H9 (cell line): ENCODE measurements around the gene ADSL. TPM values are rescaled to one million over a fixed set of nuclear protein-coding genes. Genes with fewer than 3 reads are reported as not detected.

ENCODE experiments used
- DNase-seq: peaks from one replicate; pipeline ENCODE4 v3.0.0-alpha.2; 2017
- H2AFZ ChIP-seq: one replicate; pipeline ENCODE4 v1.6.1; 2013; ENCODE audit warnings: mild to moderate bottlenecking, low read length, control low read depth, moderate library complexity
- H2AK5ac ChIP-seq: 2 replicates; pipeline ENCODE4 v1.6.1; 2013; ENCODE audit warnings: low read length, control low read depth, mixed read lengths; ENCODE audit not compliant: insufficient read length
- H2BK120ac ChIP-seq: one replicate; pipeline ENCODE4 v1.6.1; 2013; ENCODE audit warnings: low read depth, mild to moderate bottlenecking, low read length, control low read depth, inconsistent platforms; ENCODE audit not compliant: poor library complexity, severe bottlenecking
- H2BK12ac ChIP-seq: 2 replicates; pipeline ENCODE4 v1.6.1; 2013; ENCODE audit warnings: low read length, control low read depth, mixed read lengths, low read depth; ENCODE audit not compliant: insufficient read length
- H2BK15ac ChIP-seq: 2 replicates; pipeline ENCODE4 v1.6.1; 2013; ENCODE audit warnings: low read depth, low read length, control low read depth
- H2BK20ac ChIP-seq: one replicate; pipeline ENCODE4 v1.6.1; 2013; ENCODE audit warnings: low read depth, mild to moderate bottlenecking, low read length, control low read depth, inconsistent platforms; ENCODE audit not compliant: poor library complexity, severe bottlenecking
- H2BK5ac ChIP-seq: 2 replicates; pipeline ENCODE4 v1.6.1; 2013; ENCODE audit warnings: low read length, control low read depth, mixed read lengths; ENCODE audit not compliant: insufficient read length
- H3K14ac ChIP-seq: 2 replicates; pipeline ENCODE4 v1.6.1; 2013; ENCODE audit warnings: low read length, control low read depth; ENCODE audit not compliant: insufficient read depth
- H3K18ac ChIP-seq: 2 replicates; pipeline ENCODE4 v1.6.1; 2013; ENCODE audit warnings: low read depth, mild to moderate bottlenecking, mixed read lengths, low read length, control low read depth; ENCODE audit not compliant: insufficient read length
- H3K23ac ChIP-seq: 2 replicates; pipeline ENCODE4 v1.6.1; 2013; ENCODE audit warnings: low read length, control low read depth, mixed read lengths, low read depth; ENCODE audit not compliant: insufficient read length
- H3K23me2 ChIP-seq: 2 replicates; pipeline ENCODE4 v1.6.1; 2013; ENCODE audit warnings: low read depth, mild to moderate bottlenecking, mixed read lengths, low read length, control low read depth; ENCODE audit not compliant: insufficient read length, poor library complexity, severe bottlenecking
- H3K27ac ChIP-seq: 2 replicates; pipeline ENCODE4 v1.5.1; 2013; ENCODE audit warnings: low read length, control low read depth, mixed read lengths, low read depth; ENCODE audit not compliant: insufficient read length
- H3K27me3 ChIP-seq: 2 replicates; pipeline ENCODE4 v1.6.1; 2013; ENCODE audit warnings: low read length, control low read depth, inconsistent platforms; ENCODE audit not compliant: insufficient read depth
- H3K4ac ChIP-seq: 2 replicates; pipeline ENCODE4 v1.6.1; 2013; ENCODE audit warnings: low read depth, mild to moderate bottlenecking, control low read depth, inconsistent platforms, low read length, moderate library complexity
- H3K4me1 ChIP-seq: 2 replicates; pipeline ENCODE4 v1.6.1; 2013; ENCODE audit warnings: low read length, control low read depth, inconsistent platforms; ENCODE audit not compliant: insufficient read depth
- H3K4me2 ChIP-seq: 2 replicates; pipeline ENCODE4 v1.6.1; 2013; ENCODE audit warnings: low read length, control low read depth, mixed read lengths; ENCODE audit not compliant: insufficient read length, insufficient read depth
- H3K56ac ChIP-seq: 2 replicates; pipeline ENCODE4 v1.6.1; 2013; ENCODE audit warnings: low read depth, mild to moderate bottlenecking, mixed read lengths, low read length, control low read depth; ENCODE audit not compliant: insufficient read length
- H3K79me1 ChIP-seq: 2 replicates; pipeline ENCODE4 v1.6.1; 2013; ENCODE audit warnings: low read depth, mild to moderate bottlenecking, moderate library complexity, low read length, control low read depth, inconsistent platforms; ENCODE audit not compliant: insufficient read depth, poor library complexity, severe bottlenecking
- H3K79me2 ChIP-seq: 2 replicates; pipeline ENCODE4 v1.6.1; 2013; ENCODE audit warnings: low read length, control low read depth, inconsistent platforms; ENCODE audit not compliant: insufficient read depth
- H3K9ac ChIP-seq: 2 replicates; pipeline ENCODE4 v1.6.1; 2013; ENCODE audit warnings: low read length, control low read depth, mixed read lengths; ENCODE audit not compliant: insufficient read length; ENCODE audit errors: extremely low read depth
- H3K9me3 ChIP-seq: one replicate; pipeline ENCODE4 v1.6.1; 2013; ENCODE audit warnings: low read depth, low read length, inconsistent platforms; ENCODE audit not compliant: control insufficient read depth
- H3T11ph ChIP-seq: one replicate; pipeline ENCODE4 v1.6.1; 2013; ENCODE audit warnings: mild to moderate bottlenecking, low read length, control low read depth, inconsistent platforms
- H4K20me1 ChIP-seq: one replicate; pipeline ENCODE4 v1.6.1; 2013; ENCODE audit not compliant: control insufficient read depth, insufficient read length, insufficient read depth
- H4K5ac ChIP-seq: 2 replicates; pipeline ENCODE4 v1.6.1; 2013; ENCODE audit warnings: low read depth, mild to moderate bottlenecking, mixed read lengths, low read length, control low read depth; ENCODE audit not compliant: insufficient read length
- H4K8ac ChIP-seq: replicated peaks from 2 replicates; pipeline ENCODE4 v1.6.1; 2013; ENCODE audit warnings: low read length, control low read depth, mixed read lengths, low read depth; ENCODE audit not compliant: insufficient read length
- H4K91ac ChIP-seq: 2 replicates; pipeline ENCODE4 v1.6.1; 2013; ENCODE audit warnings: low read depth, mild to moderate bottlenecking, moderate library complexity, mixed read lengths, low read length, control low read depth; ENCODE audit not compliant: insufficient read length
- H3K27ac Mint-ChIP-seq, 3 experiments: 2 replicates in 2 of 3; 3 replicates in 1 of 3; pipeline ENCODE4 v1.8.0; 2020 to 2021; ENCODE audit warnings: mixed read lengths in 3 of 3, mild to moderate bottlenecking in 1 of 3, moderate library complexity in 1 of 3
- H3K27me3 Mint-ChIP-seq: 2 replicates; pipeline ENCODE4 v1.8.0; 2021; ENCODE audit warnings: low read depth, mild to moderate bottlenecking, moderate library complexity, mixed read lengths
- H3K36me3 Mint-ChIP-seq, 3 experiments: 2 replicates in 2 of 3; 3 replicates in 1 of 3; pipeline ENCODE4 v1.8.0; 2020 to 2021; ENCODE audit warnings: low read depth in 3 of 3, mixed read lengths in 3 of 3; ENCODE audit not compliant: insufficient read depth in 1 of 3
- H3K4me1 Mint-ChIP-seq, 2 experiments: 2 replicates each; pipeline ENCODE4 v1.8.0; 2020; ENCODE audit warnings: mixed read lengths in 2 of 2
- H3K4me3 Mint-ChIP-seq, 2 experiments: 2 replicates in 1 of 2; 3 replicates in 1 of 2; pipeline ENCODE4 v1.8.0; 2020 to 2021; ENCODE audit warnings: mild to moderate bottlenecking in 2 of 2, mixed read lengths in 2 of 2, moderate library complexity in 1 of 2
- H3K9me3 Mint-ChIP-seq, 2 experiments: 2 replicates in 1 of 2; 3 replicates in 1 of 2; pipeline ENCODE4 v1.8.0; 2020; ENCODE audit warnings: mild to moderate bottlenecking in 2 of 2, mixed read lengths in 2 of 2, moderate library complexity in 1 of 2
- WGBS: extraction: QIAGEN DNeasy Blood & Tissue Kit; methylation state at CpG from one replicate; pipeline ENCODE4 v1.1.7; 2013; ENCODE audit warnings: missing lambda C conversion rate, low lambda C conversion rate, mixed read lengths; ENCODE audit not compliant: insufficient read length; ENCODE audit errors: extremely low coverage; 5-methylcytosine and 5-hydroxymethylcytosine counted together
- total RNA-seq: library from RNA; stranded (reverse); gene quantifications from 2 replicates; pipeline ENCODE4 v1.2.1, GENCODE V29; 2021
- TF ChIP-seq, protein P1 (sequence below): fragments of 200-600 bp; sonication (generic); conservative IDR thresholded peaks from 3 replicates; pipeline ENCODE4 v1.8.0; 2021; ENCODE audit warnings: antibody characterized with exemption, mild to moderate bottlenecking

The ADSL gene
- total RNA-seq, 1 experiment from 2014 or later, result 175 TPM

DNA sequence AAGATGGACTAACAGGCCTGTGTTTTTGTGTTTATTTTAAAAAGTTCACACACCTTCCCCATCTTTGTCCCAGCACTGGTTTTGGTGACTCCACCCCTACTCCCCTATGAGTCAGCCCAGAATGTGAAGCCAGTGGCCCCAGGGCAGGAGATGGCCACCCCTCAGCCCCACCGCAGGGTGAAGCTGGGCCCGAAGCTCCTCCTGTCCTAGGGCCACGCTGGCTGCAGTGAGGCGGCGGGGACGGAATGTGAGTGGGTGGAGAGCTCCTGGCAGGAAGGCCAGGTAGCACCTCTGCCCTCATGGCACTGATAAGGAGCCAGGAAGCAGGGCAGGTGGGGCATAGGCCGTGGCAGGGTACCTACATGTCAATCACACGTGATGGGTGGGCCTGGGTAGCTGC, 64.0 kb downstream of the ADSL start:
- no peak overlapping the region for H4K5ac ChIP-seq
- no peak overlapping the region for H4K8ac ChIP-seq
- H3K18ac ChIP-seq, result no peak overlapping the region
- no peak overlapping the region for H2BK5ac ChIP-seq
- no peaks in the 10 kb centered on the region for H3K79me2 ChIP-seq
- no peaks in the 10 kb centered on the region for H3K4me1 Mint-ChIP-seq
- no peaks in the 10 kb centered on the region for H3K9me3 ChIP-seq
- no peak overlapping the region for H3K14ac ChIP-seq
- no peak overlapping the region for H2AK5ac ChIP-seq
- H3K4me3 Mint-ChIP-seq, result no peak overlapping the region
- no peak overlapping the region for H3K4me2 ChIP-seq
- no peaks in the 10 kb centered on the region for H4K20me1 ChIP-seq
- H3K9ac ChIP-seq, result no peak overlapping the region
- H2BK120ac ChIP-seq, result no peak overlapping the region
- H3K27me3 Mint-ChIP-seq, result no peaks in the 10 kb centered on the region
- H3T11ph ChIP-seq, result no peak overlapping the region
- H2BK12ac ChIP-seq, result no peak overlapping the region
- H3K27ac ChIP-seq, result no peak overlapping the region
- no peak overlapping the region for H2BK20ac ChIP-seq
- no peaks in the 10 kb centered on the region for H3K27me3 ChIP-seq
- H3K56ac ChIP-seq, result no peak overlapping the region
- H3K4ac ChIP-seq, result no peak overlapping the region
- H3K36me3 Mint-ChIP-seq, result peaks cover 14 to 58% (median 53%) of the 10 kb centered on the region in 3 experiments; a peak in 6 of 7 replicates
- H2BK15ac ChIP-seq, result no peak overlapping the region
- H3K23ac ChIP-seq, result no peak overlapping the region
- no peak overlapping the region for H4K91ac ChIP-seq
- no peak overlapping the region for H2AFZ ChIP-seq
- no peaks in the 10 kb centered on the region for H3K23me2 ChIP-seq
- no peaks in the 10 kb centered on the region for H3K4me1 ChIP-seq
- WGBS, result no CpG with 5 or more reads among the region's 8 CpGs
- TF ChIP-seq, protein P1, sequence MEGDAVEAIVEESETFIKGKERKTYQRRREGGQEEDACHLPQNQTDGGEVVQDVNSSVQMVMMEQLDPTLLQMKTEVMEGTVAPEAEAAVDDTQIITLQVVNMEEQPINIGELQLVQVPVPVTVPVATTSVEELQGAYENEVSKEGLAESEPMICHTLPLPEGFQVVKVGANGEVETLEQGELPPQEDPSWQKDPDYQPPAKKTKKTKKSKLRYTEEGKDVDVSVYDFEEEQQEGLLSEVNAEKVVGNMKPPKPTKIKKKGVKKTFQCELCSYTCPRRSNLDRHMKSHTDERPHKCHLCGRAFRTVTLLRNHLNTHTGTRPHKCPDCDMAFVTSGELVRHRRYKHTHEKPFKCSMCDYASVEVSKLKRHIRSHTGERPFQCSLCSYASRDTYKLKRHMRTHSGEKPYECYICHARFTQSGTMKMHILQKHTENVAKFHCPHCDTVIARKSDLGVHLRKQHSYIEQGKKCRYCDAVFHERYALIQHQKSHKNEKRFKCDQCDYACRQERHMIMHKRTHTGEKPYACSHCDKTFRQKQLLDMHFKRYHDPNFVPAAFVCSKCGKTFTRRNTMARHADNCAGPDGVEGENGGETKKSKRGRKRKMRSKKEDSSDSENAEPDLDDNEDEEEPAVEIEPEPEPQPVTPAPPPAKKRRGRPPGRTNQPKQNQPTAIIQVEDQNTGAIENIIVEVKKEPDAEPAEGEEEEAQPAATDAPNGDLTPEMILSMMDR, result no peak
- no peak for DNase-seq
- H3K9me3 Mint-ChIP-seq, result no peaks in the 10 kb centered on the region
- no peak overlapping the region; a peak in 1 of 7 replicates for H3K27ac Mint-ChIP-seq
- H3K79me1 ChIP-seq, result no peaks in the 10 kb centered on the region
